OCI-LY7 (cell line): Measurements from ENCODE around the gene LIPC.

Experiments
- CTCF ChIP-seq: fragments of 200-600 bp; sonication (generic); conservative IDR thresholded peaks from 2 replicates; pipeline ENCODE4 v1.5.1; 2014; ENCODE audit warnings: mild to moderate bottlenecking, antibody characterized with exemption, low read length, moderate library complexity, mixed read lengths
- EZH2phosphoT487 ChIP-seq: fragments of 200-600 bp; sonication (generic); IDR thresholded peaks from 2 replicates; pipeline ENCODE4 v1.6.1; 2018; ENCODE audit warnings: low read depth, borderline replicate concordance, mild to moderate bottlenecking, mixed run types, antibody characterized with exemption, low read length, moderate library complexity, mixed read lengths

GRCh38 chr15:58460872-58461271, 29.1 kb downstream of the LIPC start:
- TF ChIP-seq CTCF (no peak), EZH2phosphoT487 (no peak)
